Chondrocyte (in vitro differentiated cells): ENCODE measurements around the gene PLCXD1. TPM values are rescaled to one million over a fixed set of nuclear protein-coding genes. Genes with fewer than 3 reads are reported as not detected.
"Not testable (repeated sequence)": the region's sequence is repeated elsewhere in the genome, so short reads cannot be mapped to it uniquely, and the experiment has no call there.

Experiments
- DNase-seq: peaks from one replicate; pipeline ENCODE4 v3.0.0; 2021; ENCODE audit warnings: mixed read lengths, low spot score
- H3K27ac Mint-ChIP-seq: one replicate; pipeline ENCODE4 v1.8.0; 2021; ENCODE audit warnings: mild to moderate bottlenecking, moderate library complexity, mixed read lengths; ENCODE audit not compliant: unreplicated experiment
- H3K27me3 Mint-ChIP-seq: 2 replicates; pipeline ENCODE4 v1.8.0; 2021; ENCODE audit warnings: low read depth, mixed read lengths
- H3K36me3 Mint-ChIP-seq: 2 replicates; pipeline ENCODE4 v1.8.0; 2021; ENCODE audit warnings: low read depth, mixed read lengths
- H3K4me1 Mint-ChIP-seq: 2 replicates; pipeline ENCODE4 v1.8.0; 2021; ENCODE audit warnings: low read depth, mild to moderate bottlenecking, mixed read lengths
- H3K4me3 Mint-ChIP-seq: one replicate; pipeline ENCODE4 v1.8.0; 2021; ENCODE audit warnings: mild to moderate bottlenecking, moderate library complexity, mixed read lengths; ENCODE audit not compliant: unreplicated experiment
- H3K9me3 Mint-ChIP-seq: 2 replicates; pipeline ENCODE4 v1.8.0; 2021; ENCODE audit warnings: low read depth, mixed read lengths
- CTCF ChIP-seq: fragments of 200-600 bp; sonication (generic); IDR thresholded peaks from 2 replicates; pipeline ENCODE4 v1.5.0; 2021; ENCODE audit warnings: antibody characterized with exemption, mild to moderate bottlenecking, moderate library complexity
- total RNA-seq: library from RNA; stranded (reverse); gene quantifications from 3 replicates; pipeline ENCODE4 v1.2.1, GENCODE V29; 2021

Gene PLCXD1
- total RNA-seq, 1 donor from 2014 or later: 6.8 TPM

GRCh38 chrX:320126-320783 is 39.1 kb downstream of the PLCXD1 start:
- H3K9me3 Mint-ChIP-seq: no peaks in the 10 kb centered on the region

GRCh38 chrX:323721-324628 is 42.8 kb downstream of the PLCXD1 start:
- TF ChIP-seq CTCF: peak; percentile 65
- Mint-ChIP-seq H3K36me3 (no peaks in the 10 kb centered on the region), H3K27me3 (no peaks in the 10 kb centered on the region), H3K9me3 (no peaks in the 10 kb centered on the region), H3K4me3 (no peak overlapping the region), H3K27ac (no peak overlapping the region), H3K4me1 (peaks cover 22% of the 10 kb centered on the region)
- DNase-seq: peak; percentile 81

More at GRCh38 chrX:320126-320783, 39.1 kb downstream of the PLCXD1 start:
- Mint-ChIP-seq H3K27ac (peak overlapping the region; percentile 54), H3K27me3 (no peaks in the 10 kb centered on the region), H3K36me3 (no peaks in the 10 kb centered on the region), H3K4me1 (peaks cover 28% of the 10 kb centered on the region), H3K4me3 (peak overlapping the region; percentile 82)
- DNase-seq: peak; percentile 78
- no peak for TF ChIP-seq CTCF

- H3K9me3 Mint-ChIP-seq, H3K27ac Mint-ChIP-seq, H3K4me3 Mint-ChIP-seq, H3K36me3 Mint-ChIP-seq, H3K27me3 Mint-ChIP-seq: not testable (repeated sequence)
- peaks cover 22% of the 10 kb centered on the region for H3K4me1 Mint-ChIP-seq
- DNase-seq: peak; percentile 54
These were observed 43.5 kb downstream of the PLCXD1 start for GRCh38 chrX:324664-325063.

- Mint-ChIP-seq H3K4me1 (peaks cover 18% of the 10 kb centered on the region), H3K27me3 (no peaks in the 10 kb centered on the region), H3K36me3 (no peaks in the 10 kb centered on the region), H3K4me3 (no peak overlapping the region), H3K27ac (no peak overlapping the region), H3K9me3 (no peaks in the 10 kb centered on the region)
- TF ChIP-seq CTCF: no peak
- peak; percentile 88 for DNase-seq
These were observed 46.5 kb downstream of the PLCXD1 start for GRCh38 chrX:327660-328126.

- H3K27ac Mint-ChIP-seq: peak overlapping the region; percentile 17
These were observed 48.2 kb downstream of the PLCXD1 start for GRCh38 chrX:329291-329910.

GRCh38 chrX:330141-330725 is 49.1 kb downstream of the PLCXD1 start:
- peak; percentile 40 for DNase-seq
- not testable (repeated sequence) for H3K36me3 Mint-ChIP-seq, H3K4me3 Mint-ChIP-seq, H3K27me3 Mint-ChIP-seq, H3K4me1 Mint-ChIP-seq, H3K9me3 Mint-ChIP-seq, H3K27ac Mint-ChIP-seq

More at GRCh38 chrX:329291-329910, 48.2 kb downstream of the PLCXD1 start:
- H3K4me3 Mint-ChIP-seq: no peak overlapping the region
- no peaks in the 10 kb centered on the region for H3K27me3 Mint-ChIP-seq
- TF ChIP-seq CTCF: no peak
- peaks cover 9% of the 10 kb centered on the region for H3K4me1 Mint-ChIP-seq
- no peaks in the 10 kb centered on the region for H3K36me3 Mint-ChIP-seq
- H3K9me3 Mint-ChIP-seq: no peaks in the 10 kb centered on the region
- peak; percentile 60 for DNase-seq
